ENCODE results near the gene TGFA. TPM values are rescaled to one million over a fixed set of nuclear protein-coding genes. Genes with fewer than 3 reads are reported as not detected.

Gene TGFA
- total RNA-seq, 2 donors from 2014 or later: 1.1 to 1.9 TPM

DNA sequence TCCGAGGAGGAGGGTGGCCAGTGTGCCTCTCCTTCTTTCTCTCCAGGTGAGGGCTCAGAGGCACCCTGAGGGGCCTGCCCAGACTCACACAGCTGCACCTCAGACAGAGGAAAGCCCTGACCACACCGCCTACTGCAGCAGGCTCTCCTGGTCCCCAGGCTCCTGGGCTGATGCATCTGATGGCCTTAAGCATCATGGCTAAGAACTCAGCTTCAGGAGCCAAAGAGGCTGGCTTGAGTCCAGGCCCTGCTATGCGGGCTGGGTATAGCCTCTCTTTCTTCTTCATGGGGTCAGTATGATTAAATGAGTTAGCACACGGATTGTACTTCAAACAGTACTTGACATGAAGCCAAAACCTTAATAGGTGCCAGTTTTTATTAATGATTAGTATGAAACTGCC, 89.6 kb downstream of the TGFA start:
- no peaks in the 10 kb centered on the region for H3K27me3 ChIP-seq (replicated peaks; ENCODE audit: insufficient read depth)
- no peak overlapping the region for H3K27ac ChIP-seq

GRCh38 chr2:70463581-70463980, 90.0 kb downstream of the TGFA start:
- Histone ChIP-seq H3K27me3 (replicated peaks; ENCODE audit: insufficient read depth) (no peaks in the 10 kb centered on the region), H3K9me3 (no peaks in the 10 kb centered on the region), H3K27ac (no peak overlapping the region), H3K4me3 (no peak overlapping the region), H3K36me3 (no peaks in the 10 kb centered on the region), H3K4me1 (ENCODE audit: control insufficient read depth in 1 of 2, low read depth in 2 of 2) (no peaks in the 10 kb centered on the region)
- no peak for TF ChIP-seq CTCF (IDR thresholded peaks at IDR 0.05)
- ATAC-seq (ENCODE audit: insufficient number of reproducible peaks, low FRiP score, low read depth) (no peak), DNase-seq (ENCODE audit: low spot score) (no peak)

More for the DNA sequence above, 89.6 kb downstream of the TGFA start:
- Histone ChIP-seq H3K9me3 (no peaks in the 10 kb centered on the region), H3K4me1 (ENCODE audit: control insufficient read depth in 1 of 2, low read depth in 2 of 2) (no peaks in the 10 kb centered on the region), H3K36me3 (no peaks in the 10 kb centered on the region), H3K4me3 (no peak overlapping the region)
- TF ChIP-seq CTCF (IDR thresholded peaks at IDR 0.05): no peak
- DNase-seq (ENCODE audit: low spot score) (no peak), ATAC-seq (ENCODE audit: insufficient number of reproducible peaks, low FRiP score, low read depth) (no peak)

DNA sequence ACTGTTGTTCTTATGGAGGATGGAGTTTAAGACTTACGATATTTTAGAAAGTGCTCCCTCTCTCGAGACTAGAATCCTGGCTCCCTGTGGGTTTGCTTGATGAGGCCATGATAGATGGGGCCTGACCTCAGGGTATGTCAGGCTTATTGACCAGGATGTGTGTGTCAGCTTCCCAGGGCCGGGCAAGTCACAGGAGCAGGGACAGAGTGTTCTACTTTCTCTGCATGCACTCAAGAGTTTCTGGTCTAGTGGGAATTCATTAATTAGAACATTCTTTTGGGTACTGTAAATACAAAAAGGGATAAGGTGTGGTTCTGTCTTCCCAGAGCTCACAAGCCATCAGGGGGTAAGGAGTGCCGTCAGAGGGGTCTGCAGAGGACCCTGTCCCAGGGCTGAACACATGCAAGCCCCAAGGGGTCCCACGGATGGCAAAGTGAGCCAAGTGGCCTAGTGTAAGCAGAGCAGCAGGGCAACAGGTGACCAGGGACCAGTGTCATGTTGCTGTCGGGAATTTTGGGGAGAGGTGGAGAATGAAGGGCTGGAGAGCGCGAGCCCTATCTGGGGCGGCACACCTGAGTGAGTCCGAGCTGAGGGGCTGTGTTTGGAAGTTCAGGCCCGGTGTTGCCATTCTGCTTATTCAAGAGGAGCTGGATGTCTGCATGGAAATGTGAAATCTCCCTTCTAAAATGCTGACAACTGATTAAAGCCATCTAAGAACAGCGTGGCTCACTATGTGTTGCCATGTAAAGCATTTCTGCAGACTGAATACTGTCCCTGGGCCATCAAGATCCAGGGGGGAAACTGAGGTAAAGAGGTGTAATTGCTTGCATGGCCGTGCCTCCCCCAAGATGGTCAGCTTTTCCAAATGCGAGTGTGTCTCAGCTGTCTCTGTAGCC, 91.4 kb downstream of the TGFA start:
- H3K9me3 ChIP-seq: no peaks in the 10 kb centered on the region
- H3K36me3 ChIP-seq: no peaks in the 10 kb centered on the region
- no peak for ATAC-seq (ENCODE audit: insufficient number of reproducible peaks, low FRiP score, low read depth)
- no peak overlapping the region for H3K4me3 ChIP-seq
- H3K27ac ChIP-seq: no peak overlapping the region
- no peak for TF ChIP-seq CTCF (IDR thresholded peaks at IDR 0.05)
- no peak for DNase-seq (ENCODE audit: low spot score)
- no peaks in the 10 kb centered on the region for H3K27me3 ChIP-seq (replicated peaks; ENCODE audit: insufficient read depth)
- H3K4me1 ChIP-seq (ENCODE audit: control insufficient read depth in 1 of 2, low read depth in 2 of 2): no peaks in the 10 kb centered on the region

- no peaks in the 10 kb centered on the region for H3K36me3 ChIP-seq
- H3K4me1 ChIP-seq (ENCODE audit: control insufficient read depth in 1 of 2, low read depth in 2 of 2): no peaks in the 10 kb centered on the region
- no peak overlapping the region for H3K4me3 ChIP-seq
- no peaks in the 10 kb centered on the region for H3K27me3 ChIP-seq (replicated peaks; ENCODE audit: insufficient read depth)
- DNase-seq (ENCODE audit: low spot score): no peak
- TF ChIP-seq CTCF (IDR thresholded peaks at IDR 0.05): no peak
- H3K9me3 ChIP-seq: no peaks in the 10 kb centered on the region
- no peak for ATAC-seq (ENCODE audit: insufficient number of reproducible peaks, low FRiP score, low read depth)
- no peak overlapping the region for H3K27ac ChIP-seq
Observed at GRCh38 chr2:70461414-70461813, 92.2 kb downstream of the TGFA start.

GRCh38 chr2:70460333-70460732, 93.3 kb downstream of the TGFA start:
- no peaks in the 10 kb centered on the region for H3K27me3 ChIP-seq (replicated peaks; ENCODE audit: insufficient read depth)
- no peaks in the 10 kb centered on the region for H3K36me3 ChIP-seq
- H3K4me1 ChIP-seq (ENCODE audit: control insufficient read depth in 1 of 2, low read depth in 2 of 2): no peaks in the 10 kb centered on the region
- TF ChIP-seq CTCF (IDR thresholded peaks at IDR 0.05): no peak
- H3K9me3 ChIP-seq: no peaks in the 10 kb centered on the region
- DNase-seq (ENCODE audit: low spot score) (no peak), ATAC-seq (ENCODE audit: insufficient number of reproducible peaks, low FRiP score, low read depth) (no peak)
- H3K4me3 ChIP-seq: no peak overlapping the region
- H3K27ac ChIP-seq: no peak overlapping the region

Measured in thoracic aorta (tissue), 2 donors.